ENCODE measurements around the gene KRTAP6-3. TPM values are rescaled to one million over a fixed set of nuclear protein-coding genes. Genes with fewer than 3 reads are reported as not detected.

Gene KRTAP6-3
- total RNA-seq (ENCODE audit: low replicate concordance): not detected in 2 replicates

- H3K36me3 ChIP-seq: peaks cover 4% of the 10 kb centered on the region
- H3F3A ChIP-seq (ENCODE audit: low read depth): no peaks in the 10 kb centered on the region
- H3K9ac ChIP-seq: no peak within 1 kb of the TSS
- DNase-seq (ENCODE audit: low spot score): no peak
- Mint-ChIP-seq H3K27me3 (ENCODE audit: insufficient read depth, low read depth) (no peaks in the 10 kb centered on the region), H3K4me1 (no peaks in the 10 kb centered on the region), H3K27ac (no peak within 1 kb of the TSS), H3K9me3 (no peaks in the 10 kb centered on the region), H3K36me3 (no peaks in the 10 kb centered on the region), H3K4me3 (no peak within 1 kb of the TSS)
- H3K4me3 ChIP-seq: no peak within 1 kb of the TSS
- no peaks in the 10 kb centered on the region for H3K27me3 ChIP-seq
- peaks cover 5% of the 10 kb centered on the region for H3K9me3 ChIP-seq (ENCODE audit: low read depth)
- no peaks in the 10 kb centered on the region for H4K20me1 ChIP-seq (ENCODE audit: low read depth)
- H3K4me2 ChIP-seq: no peak within 1 kb of the TSS
- TF ChIP-seq CTCF (IDR thresholded peaks at IDR 0.05) (no peak), EZH2 (IDR thresholded peaks at IDR 0.05) (no peak), EZH2phosphoT487 (IDR thresholded peaks at IDR 0.05) (no peak)
- no peak within 1 kb of the TSS for H3K27ac ChIP-seq
- H3K79me2 ChIP-seq (ENCODE audit: low read depth): no peaks in the 10 kb centered on the region
- no peaks in the 10 kb centered on the region for H3K4me1 ChIP-seq
- no peak within 1 kb of the TSS for H2AFZ ChIP-seq (replicated peaks)
These were observed at the start of gene KRTAP6-3 for GRCh38 chr21:30592140-30592539. Gene KRTAP6-3 (plus strand): TSS chr21:30592440. CDS start chr21:30592446, 6 bp downstream.

GRCh38 chr21:30552782-30553181, 39.5 kb upstream of the KRTAP6-3 start:
- H3K36me3 Mint-ChIP-seq: no peaks in the 10 kb centered on the region
- Histone ChIP-seq H3K9me3 (ENCODE audit: low read depth) (peaks cover 34% of the 10 kb centered on the region), H3K36me3 (peaks cover 5% of the 10 kb centered on the region), H3K9ac (no peak overlapping the region), H3K4me1 (no peaks in the 10 kb centered on the region), H3K79me2 (ENCODE audit: low read depth) (no peaks in the 10 kb centered on the region), H4K20me1 (ENCODE audit: low read depth) (no peaks in the 10 kb centered on the region), H3K27me3 (no peaks in the 10 kb centered on the region), H3F3A (ENCODE audit: low read depth) (no peaks in the 10 kb centered on the region), H3K4me3 (no peak overlapping the region), H2AFZ (replicated peaks) (no peak overlapping the region), H3K4me2 (no peak overlapping the region), H3K27ac (no peak overlapping the region)
- peaks cover 3% of the 10 kb centered on the region for H3K27me3 Mint-ChIP-seq (ENCODE audit: insufficient read depth, low read depth)
- no peaks in the 10 kb centered on the region for H3K4me1 Mint-ChIP-seq
- TF ChIP-seq EZH2phosphoT487 (IDR thresholded peaks at IDR 0.05) (no peak), CTCF (IDR thresholded peaks at IDR 0.05) (no peak), EZH2 (IDR thresholded peaks at IDR 0.05) (no peak)
- H3K4me3 Mint-ChIP-seq: no peak overlapping the region
- H3K9me3 Mint-ChIP-seq: peaks cover 4% of the 10 kb centered on the region
- DNase-seq (ENCODE audit: low spot score): no peak
- H3K27ac Mint-ChIP-seq: no peak overlapping the region

- H3K9ac ChIP-seq: no peak overlapping the region
- H3K27me3 Mint-ChIP-seq (ENCODE audit: insufficient read depth, low read depth): peaks cover 5% of the 10 kb centered on the region
These were observed 37.1 kb upstream of the KRTAP6-3 start for GRCh38 chr21:30555095-30555494.

More at GRCh38 chr21:30555095-30555494, 37.1 kb upstream of the KRTAP6-3 start:
- TF ChIP-seq EZH2phosphoT487 (IDR thresholded peaks at IDR 0.05) (no peak), CTCF (IDR thresholded peaks at IDR 0.05) (no peak), EZH2 (IDR thresholded peaks at IDR 0.05) (no peak)
- Histone ChIP-seq H3K9me3 (ENCODE audit: low read depth) (peaks cover 37% of the 10 kb centered on the region), H3K79me2 (ENCODE audit: low read depth) (no peaks in the 10 kb centered on the region), H3K4me2 (no peak overlapping the region), H2AFZ (replicated peaks) (no peak overlapping the region), H3K4me3 (no peak overlapping the region), H4K20me1 (ENCODE audit: low read depth) (no peaks in the 10 kb centered on the region), H3F3A (ENCODE audit: low read depth) (no peaks in the 10 kb centered on the region), H3K27me3 (no peaks in the 10 kb centered on the region), H3K36me3 (peaks cover 5% of the 10 kb centered on the region), H3K27ac (no peak overlapping the region), H3K4me1 (no peaks in the 10 kb centered on the region)
- H3K36me3 Mint-ChIP-seq: no peaks in the 10 kb centered on the region
- no peaks in the 10 kb centered on the region for H3K4me1 Mint-ChIP-seq
- H3K9me3 Mint-ChIP-seq: peaks cover 4% of the 10 kb centered on the region
- no peak overlapping the region for H3K27ac Mint-ChIP-seq
- no peak for DNase-seq (ENCODE audit: low spot score)
- H3K4me3 Mint-ChIP-seq: no peak overlapping the region

All from neural progenitor cell (in vitro differentiated cells).